Left ventricle myocardium inferior (tissue), 1 donor: ENCODE results near the gene INSR. TPM values are rescaled to one million over a fixed set of nuclear protein-coding genes. Genes with fewer than 3 reads are reported as not detected.
"Not testable (repeated sequence)": the region's sequence is repeated elsewhere in the genome, so short reads cannot be mapped to it uniquely, and the experiment has no call there.

ENCODE experiments used
- DNase-seq: peaks from one replicate; pipeline ENCODE4 v3.0.0-alpha.2; 2020
- H3K27ac ChIP-seq: fragments of 200-600 bp; replicated peaks from 2 replicates; pipeline ENCODE4 v1.8.0; 2021
- H3K27me3 ChIP-seq: fragments of 200-600 bp; 2 replicates; pipeline ENCODE4 v1.8.0; 2021; ENCODE audit warnings: low read depth
- H3K36me3 ChIP-seq: fragments of 200-600 bp; 2 replicates; pipeline ENCODE4 v1.8.0; 2021
- H3K4me1 ChIP-seq: fragments of 200-600 bp; 2 replicates; pipeline ENCODE4 v1.8.0; 2021
- H3K4me3 ChIP-seq: fragments of 200-600 bp; 2 replicates; pipeline ENCODE4 v1.8.0; 2021; ENCODE audit warnings: mild to moderate bottlenecking, moderate library complexity
- H3K9me3 ChIP-seq: fragments of 200-600 bp; replicated peaks from 2 replicates; pipeline ENCODE4 v1.8.0; 2021
- intact Hi-C: fragments of 100-400 bp; cut with micrococcal nuclease; formaldehyde crosslinking; loops from one replicate; pipeline ENCODE4 v1.11.0; 2022
- total RNA-seq: library from RNA; stranded (reverse); fragmentation: NEBNext Ultra II Directional; extraction: Animal tissue kit (Norgen Biotek cat#: 25700); gene quantifications from one replicate; pipeline ENCODE4 v1.2.1, GENCODE V29; 2021
- TF ChIP-seq, protein P1 (sequence below): fragments of 200-600 bp; IDR thresholded peaks from 2 replicates; pipeline ENCODE4 v1.8.0; 2021; ENCODE audit warnings: antibody characterized with exemption, mild to moderate bottlenecking, borderline replicate concordance
- donor health status: DM: no; HTN: yes; CAD: no; lungs with severe emphysema.

Gene INSR
- total RNA-seq, 1 donor from 2014 or later: 85.3 TPM

DNA sequence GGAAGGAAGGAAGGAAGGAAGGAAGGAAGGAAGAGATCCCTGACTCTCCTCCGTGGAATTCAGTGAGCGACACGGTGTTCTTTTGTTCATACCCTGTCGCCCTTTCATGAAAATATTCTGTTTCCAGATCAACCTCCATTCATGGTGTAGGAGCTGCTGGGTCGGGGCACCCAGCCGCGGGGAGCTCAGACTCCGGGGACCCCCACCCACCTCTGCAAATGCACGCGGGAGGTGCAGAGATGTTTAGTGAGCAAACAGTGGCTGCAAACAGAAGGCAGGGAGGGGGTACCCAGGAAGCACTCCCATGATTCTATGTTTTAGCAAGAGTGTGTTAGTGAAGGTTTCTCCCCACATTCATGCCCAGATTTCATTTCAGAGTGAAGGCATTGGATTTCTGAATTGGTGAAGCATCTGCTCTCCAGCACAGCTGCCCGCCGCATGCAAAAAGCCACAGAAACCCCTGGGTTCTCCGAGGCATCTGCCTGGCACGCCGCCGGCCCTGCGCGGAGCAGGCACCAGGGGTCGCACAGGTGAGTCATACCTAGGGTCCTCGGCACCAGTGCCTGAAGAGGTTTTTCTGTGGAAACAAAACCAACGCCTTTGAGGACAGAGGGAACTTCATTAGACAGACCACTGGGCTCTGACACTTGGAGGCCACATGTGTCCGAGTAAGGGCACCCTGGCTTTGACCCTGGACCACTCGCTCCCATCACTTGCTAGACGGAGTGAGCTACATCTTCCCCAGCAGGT, 144.1 kb downstream of the INSR start:
- no peaks in the 10 kb centered on the region for H3K4me1 ChIP-seq
- DNase-seq: no peak
- H3K36me3 ChIP-seq: peaks cover 40% of the 10 kb centered on the region
- H3K9me3 ChIP-seq: peaks cover 8% of the 10 kb centered on the region
- TF ChIP-seq, protein P1, sequence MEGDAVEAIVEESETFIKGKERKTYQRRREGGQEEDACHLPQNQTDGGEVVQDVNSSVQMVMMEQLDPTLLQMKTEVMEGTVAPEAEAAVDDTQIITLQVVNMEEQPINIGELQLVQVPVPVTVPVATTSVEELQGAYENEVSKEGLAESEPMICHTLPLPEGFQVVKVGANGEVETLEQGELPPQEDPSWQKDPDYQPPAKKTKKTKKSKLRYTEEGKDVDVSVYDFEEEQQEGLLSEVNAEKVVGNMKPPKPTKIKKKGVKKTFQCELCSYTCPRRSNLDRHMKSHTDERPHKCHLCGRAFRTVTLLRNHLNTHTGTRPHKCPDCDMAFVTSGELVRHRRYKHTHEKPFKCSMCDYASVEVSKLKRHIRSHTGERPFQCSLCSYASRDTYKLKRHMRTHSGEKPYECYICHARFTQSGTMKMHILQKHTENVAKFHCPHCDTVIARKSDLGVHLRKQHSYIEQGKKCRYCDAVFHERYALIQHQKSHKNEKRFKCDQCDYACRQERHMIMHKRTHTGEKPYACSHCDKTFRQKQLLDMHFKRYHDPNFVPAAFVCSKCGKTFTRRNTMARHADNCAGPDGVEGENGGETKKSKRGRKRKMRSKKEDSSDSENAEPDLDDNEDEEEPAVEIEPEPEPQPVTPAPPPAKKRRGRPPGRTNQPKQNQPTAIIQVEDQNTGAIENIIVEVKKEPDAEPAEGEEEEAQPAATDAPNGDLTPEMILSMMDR: no peak
- intact Hi-C loops: no loop called here
- no peak overlapping the region for H3K27ac ChIP-seq
- no peaks in the 10 kb centered on the region for H3K27me3 ChIP-seq
- H3K4me3 ChIP-seq: no peak overlapping the region

DNA sequence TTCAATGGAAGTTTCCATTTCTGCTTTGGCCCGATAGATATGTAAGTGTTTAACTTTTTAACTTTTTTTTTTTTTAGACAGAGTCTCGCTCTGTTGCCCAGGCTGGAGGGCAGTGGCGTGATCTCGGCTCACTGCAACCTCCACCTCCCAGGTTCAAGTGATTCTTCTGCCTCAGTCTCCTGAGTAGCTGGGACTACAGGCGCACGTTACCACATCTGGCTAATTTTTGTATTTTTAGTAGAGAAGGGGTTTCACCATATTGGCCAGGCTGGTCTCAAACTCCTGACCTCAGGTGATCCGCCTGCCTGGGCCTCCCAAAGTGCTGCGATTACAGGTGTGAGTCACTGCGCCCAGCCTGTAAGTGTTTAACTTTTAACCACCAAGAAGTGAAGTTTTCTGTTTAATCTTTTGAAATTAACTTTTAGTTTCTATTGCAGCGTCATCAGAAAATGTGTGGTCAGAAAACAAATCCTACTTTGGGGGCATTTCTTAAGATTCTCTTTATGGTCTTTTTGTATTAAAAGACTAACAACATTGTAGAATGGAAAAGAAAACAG, 147.0 kb downstream of the INSR start:
- intact Hi-C loops, H3K27ac ChIP-seq: not testable (repeated sequence)
- peaks cover 48% of the 10 kb centered on the region for H3K36me3 ChIP-seq

DNA sequence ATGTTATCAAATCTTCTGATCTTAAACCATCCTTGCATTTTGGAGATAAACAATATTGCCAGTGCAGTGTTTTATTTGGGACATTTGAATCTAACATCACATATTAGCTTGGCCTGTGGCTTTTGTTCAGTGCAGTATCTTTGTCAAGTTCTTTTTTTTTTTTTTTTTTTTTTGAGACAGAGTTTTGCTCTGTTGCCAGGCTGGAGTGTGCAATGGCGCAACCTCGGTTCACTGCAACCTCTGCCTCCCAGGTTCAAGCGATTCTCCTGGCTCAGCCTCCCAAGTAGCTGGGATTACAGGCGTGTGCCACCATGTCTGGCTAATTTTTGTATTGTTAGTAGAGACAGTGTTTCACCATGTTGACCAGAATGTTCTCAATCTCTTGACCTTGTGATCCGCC, 148.1 kb downstream of the INSR start:
- H3K27me3 ChIP-seq, H3K9me3 ChIP-seq, H3K27ac ChIP-seq, intact Hi-C loops, DNase-seq, H3K4me1 ChIP-seq, H3K4me3 ChIP-seq: not testable (repeated sequence)
- H3K36me3 ChIP-seq: peaks cover 48% of the 10 kb centered on the region

More for the DNA sequence above, 147.0 kb downstream of the INSR start:
- DNase-seq, H3K27me3 ChIP-seq, H3K4me1 ChIP-seq, H3K4me3 ChIP-seq, H3K9me3 ChIP-seq: not testable (repeated sequence)

DNA sequence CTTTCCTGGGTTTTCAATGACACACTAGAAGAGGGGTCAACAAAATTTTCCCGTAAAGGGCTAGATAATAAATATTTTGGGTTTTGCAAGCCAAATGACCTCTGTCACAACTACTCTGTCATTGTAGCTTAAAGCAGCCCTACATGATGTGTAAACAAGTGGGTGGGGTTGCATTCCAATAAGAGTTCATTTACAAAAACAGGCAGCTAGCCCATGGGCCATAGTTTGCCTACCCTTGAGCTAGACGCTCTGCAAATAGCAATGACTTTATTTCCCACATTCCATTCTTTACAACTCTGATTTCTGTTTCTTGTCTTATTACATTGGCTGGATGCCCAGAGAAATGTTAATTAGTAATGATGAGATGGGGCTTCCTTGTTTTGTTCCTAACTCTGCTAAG, 148.7 kb downstream of the INSR start:
- H3K4me1 ChIP-seq: no peaks in the 10 kb centered on the region
- H3K4me3 ChIP-seq: no peak overlapping the region
- no peak for DNase-seq
- H3K27ac ChIP-seq: no peak overlapping the region
- TF ChIP-seq, protein P1: no peak
- H3K36me3 ChIP-seq: peaks cover 52% of the 10 kb centered on the region
- H3K27me3 ChIP-seq: no peaks in the 10 kb centered on the region
- intact Hi-C loops: no loop called here
- H3K9me3 ChIP-seq: peaks cover 8% of the 10 kb centered on the region

DNA sequence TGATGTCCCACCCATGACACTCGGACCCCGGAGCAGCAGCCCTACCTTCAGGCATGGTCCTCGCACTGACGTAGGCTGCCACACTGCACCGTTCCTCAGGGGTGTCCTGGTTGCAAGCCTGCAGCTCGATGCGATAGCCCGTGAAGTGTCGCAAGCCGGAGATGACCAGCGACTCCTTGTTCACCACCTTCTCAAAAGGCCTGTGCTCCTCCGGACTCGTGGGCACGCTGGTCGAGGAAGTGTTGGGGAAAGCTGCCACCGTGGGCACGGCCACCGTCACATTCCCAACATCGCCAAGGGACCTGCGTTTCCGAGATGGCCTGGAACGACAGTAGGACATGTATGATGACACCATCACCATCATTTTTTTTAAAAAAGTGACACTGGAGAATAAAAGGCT, 151.4 kb downstream of the INSR start:
- H3K4me3 ChIP-seq: no peak overlapping the region
- H3K9me3 ChIP-seq: peaks cover 14% of the 10 kb centered on the region
- no peaks in the 10 kb centered on the region for H3K27me3 ChIP-seq
- peaks cover 64% of the 10 kb centered on the region for H3K36me3 ChIP-seq
- DNase-seq: no peak
- H3K4me1 ChIP-seq: no peaks in the 10 kb centered on the region
- intact Hi-C loops: no loop called here
- H3K27ac ChIP-seq: no peak overlapping the region
- TF ChIP-seq, protein P1: no peak

DNA sequence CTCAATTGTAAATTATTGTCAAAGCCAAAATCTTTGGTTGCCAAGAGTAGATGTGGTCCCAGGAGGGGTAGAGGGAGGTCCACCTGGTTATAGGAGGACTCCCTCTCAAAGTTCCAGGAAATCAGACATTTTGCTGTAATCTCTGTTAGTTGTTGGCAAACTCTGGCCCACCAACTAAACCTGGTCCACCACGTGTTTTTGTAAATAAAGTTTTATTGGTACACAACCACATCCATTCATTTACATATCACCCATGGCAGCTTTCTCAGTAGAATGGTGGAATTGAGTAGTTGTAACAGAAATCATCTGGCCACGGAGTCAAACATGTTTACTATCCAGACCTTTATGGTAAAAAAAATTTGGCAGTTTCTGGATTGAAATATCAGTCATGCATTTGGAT, 154.1 kb downstream of the INSR start:
- intact Hi-C loops: no loop called here
- Histone ChIP-seq H3K9me3 (peaks cover 7% of the 10 kb centered on the region), H3K27ac (no peak overlapping the region), H3K4me1 (peaks cover 13% of the 10 kb centered on the region), H3K27me3 (no peaks in the 10 kb centered on the region), H3K4me3 (no peak overlapping the region), H3K36me3 (peaks cover 64% of the 10 kb centered on the region)
- no peak for DNase-seq
- TF ChIP-seq, protein P1: no peak
